ENCODE measurements around the gene CYP21A2.
A peak's percentile ranks its signal among the peaks of the same experiment; 100 is the strongest.
"Not testable (repeated sequence)": the region's sequence is repeated elsewhere in the genome, so short reads cannot be mapped to it uniquely, and the experiment has no call there.

CYP21A2 gene

DNA sequence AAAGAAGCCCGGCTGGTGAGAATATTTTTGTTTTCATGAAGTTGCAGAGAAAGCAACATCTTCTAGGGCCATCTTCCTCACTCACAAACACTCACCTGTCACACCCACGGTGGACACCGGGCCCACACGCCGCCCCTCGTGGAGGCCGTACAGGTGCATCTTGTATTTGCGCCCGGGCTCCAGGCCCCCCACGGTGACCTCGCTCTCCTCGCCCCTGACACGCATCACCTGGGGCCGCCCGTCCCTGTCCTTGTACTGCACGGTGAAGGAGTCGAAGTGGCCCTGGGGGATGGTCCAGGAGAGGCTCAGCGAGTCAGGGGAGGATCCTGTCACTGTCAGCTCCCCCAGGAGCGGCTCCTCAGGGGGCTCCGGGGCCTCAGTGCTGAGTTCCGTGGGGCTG, 17.5 kb downstream of the CYP21A2 start:
- not testable (repeated sequence) for DNase-seq (ENCODE audit: low spot score)

GRCh38 chr6:32056254-32056653, 18.0 kb downstream of the CYP21A2 start:
- DNase-seq (ENCODE audit: low spot score): no peak

GRCh38 chr6:32057966-32058365, 19.8 kb downstream of the CYP21A2 start:
- no peak for DNase-seq (ENCODE audit: low spot score)

DNA sequence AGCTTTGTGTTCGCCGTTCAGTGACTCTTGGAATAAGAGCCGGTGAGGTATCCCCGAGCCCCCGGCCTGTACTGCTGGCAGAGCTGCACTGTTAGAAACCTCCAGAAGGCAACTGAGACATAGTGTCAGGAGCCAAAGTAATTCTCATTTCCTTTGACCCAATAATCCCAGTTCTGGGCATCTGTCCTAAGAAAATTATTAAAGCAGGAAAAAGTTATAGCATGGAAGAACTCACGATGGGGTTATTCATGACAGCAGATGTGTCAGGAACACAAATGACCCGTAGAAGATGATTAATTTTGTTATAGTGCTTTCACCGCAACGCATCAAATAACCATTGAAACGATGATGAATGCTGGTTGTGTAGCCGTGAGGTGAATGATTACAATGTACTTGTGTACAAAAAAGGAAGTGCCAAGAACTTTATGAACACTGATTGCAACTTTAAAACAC, 20.3 kb downstream of the CYP21A2 start:
- DNase-seq (ENCODE audit: low spot score): no peak

DNA sequence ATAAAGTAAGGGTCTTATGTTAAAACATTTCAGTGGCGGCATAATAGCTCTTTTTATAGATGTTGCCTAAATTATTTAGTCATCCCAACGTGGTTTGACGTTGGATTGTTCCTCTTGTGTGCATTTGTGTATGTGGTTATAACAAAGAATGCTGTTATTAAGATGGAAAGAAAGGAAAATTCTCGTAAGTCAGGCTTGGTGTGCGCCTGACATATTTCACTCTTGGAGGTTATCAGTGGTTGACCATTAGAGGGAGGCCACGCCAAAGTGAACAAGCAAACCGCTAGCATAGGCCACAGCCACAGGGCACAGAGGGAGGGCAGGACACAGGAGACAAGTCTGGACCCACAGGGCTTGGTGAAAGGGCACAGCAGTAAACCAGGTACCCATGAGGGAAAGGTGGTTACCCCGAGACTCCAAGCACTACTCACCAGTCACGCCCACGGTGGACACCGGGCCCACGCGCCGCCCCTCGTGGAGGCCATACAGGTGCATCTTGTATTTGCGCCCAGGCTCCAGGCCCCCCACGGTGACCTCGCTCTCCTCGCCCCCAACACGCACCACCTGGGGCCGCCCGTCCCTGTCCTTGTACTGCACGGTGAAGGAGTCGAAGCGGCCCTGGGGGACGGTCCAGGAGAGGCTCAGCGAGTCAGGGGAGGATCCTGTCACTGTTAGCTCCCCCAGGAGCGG, 22.9 kb downstream of the CYP21A2 start:
- no peak for DNase-seq (ENCODE audit: low spot score)

DNA sequence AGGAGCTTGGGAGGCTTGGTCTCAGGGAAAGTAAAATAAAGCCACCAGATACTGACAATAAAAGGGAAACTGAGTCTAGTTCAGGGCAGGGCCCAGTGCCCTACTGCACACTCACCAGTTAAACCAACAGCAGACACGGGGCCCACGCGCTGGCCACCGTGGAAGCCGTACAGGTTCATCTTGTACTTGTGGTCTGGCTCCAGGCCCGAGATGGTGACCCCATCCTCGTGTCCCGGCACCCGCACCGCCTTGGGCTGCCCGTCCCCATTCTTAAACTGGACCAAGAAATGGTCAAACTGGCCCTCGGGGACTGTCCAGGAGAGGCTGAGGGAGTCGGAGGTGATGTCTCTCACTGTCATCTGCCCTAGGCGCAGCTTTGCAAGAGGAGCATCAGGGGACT, 26.5 kb downstream of the CYP21A2 start:
- DNase-seq (ENCODE audit: low spot score): no peak

DNA sequence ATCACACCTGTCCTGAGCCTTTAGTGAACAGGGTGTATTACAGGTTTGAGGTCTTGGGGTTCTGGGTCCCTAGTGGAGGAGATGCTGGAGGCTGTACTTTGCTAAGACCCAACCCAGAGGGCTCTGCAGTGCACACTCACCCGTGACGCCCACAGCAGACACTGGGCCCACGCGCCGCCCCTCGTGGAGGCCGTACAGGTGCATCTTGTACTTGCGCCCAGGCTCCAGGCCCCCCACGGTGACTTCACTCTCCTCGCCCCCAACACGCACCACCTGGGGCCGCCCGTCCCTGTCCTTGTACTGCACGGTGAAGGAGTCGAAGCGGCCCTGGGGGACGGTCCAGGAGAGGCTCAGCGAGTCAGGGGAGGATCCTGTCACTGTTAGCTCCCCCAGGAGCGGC, 29.3 kb downstream of the CYP21A2 start:
- DNase-seq (ENCODE audit: low spot score): not testable (repeated sequence)

GRCh38 chr6:32068315-32068714, 30.1 kb downstream of the CYP21A2 start:
- DNase-seq (ENCODE audit: low spot score): not testable (repeated sequence)

DNA sequence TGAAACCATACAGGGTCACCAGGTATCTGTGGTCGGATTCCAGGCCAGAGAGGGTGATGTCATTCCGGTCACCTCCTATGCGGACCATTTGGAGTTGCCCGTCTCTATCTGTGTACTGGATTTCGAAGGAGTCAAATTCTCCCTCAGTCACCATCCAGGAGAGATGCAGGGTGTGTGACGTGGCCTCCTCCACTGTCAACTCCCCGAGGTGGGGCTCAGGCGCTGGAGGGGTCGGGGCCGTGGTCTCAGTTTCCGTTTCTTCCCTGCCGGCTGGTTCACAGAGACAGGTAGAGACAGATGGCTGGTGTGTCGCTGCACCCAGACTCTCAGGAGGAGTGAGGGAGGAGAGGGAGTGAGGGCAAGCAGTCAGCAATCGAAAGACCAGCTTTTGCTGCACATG, 30.7 kb downstream of the CYP21A2 start:
- no peak for DNase-seq (ENCODE audit: low spot score)

- no peak for DNase-seq (ENCODE audit: low spot score)
These were observed 31.2 kb downstream of the CYP21A2 start for GRCh38 chr6:32069460-32069859.

DNA sequence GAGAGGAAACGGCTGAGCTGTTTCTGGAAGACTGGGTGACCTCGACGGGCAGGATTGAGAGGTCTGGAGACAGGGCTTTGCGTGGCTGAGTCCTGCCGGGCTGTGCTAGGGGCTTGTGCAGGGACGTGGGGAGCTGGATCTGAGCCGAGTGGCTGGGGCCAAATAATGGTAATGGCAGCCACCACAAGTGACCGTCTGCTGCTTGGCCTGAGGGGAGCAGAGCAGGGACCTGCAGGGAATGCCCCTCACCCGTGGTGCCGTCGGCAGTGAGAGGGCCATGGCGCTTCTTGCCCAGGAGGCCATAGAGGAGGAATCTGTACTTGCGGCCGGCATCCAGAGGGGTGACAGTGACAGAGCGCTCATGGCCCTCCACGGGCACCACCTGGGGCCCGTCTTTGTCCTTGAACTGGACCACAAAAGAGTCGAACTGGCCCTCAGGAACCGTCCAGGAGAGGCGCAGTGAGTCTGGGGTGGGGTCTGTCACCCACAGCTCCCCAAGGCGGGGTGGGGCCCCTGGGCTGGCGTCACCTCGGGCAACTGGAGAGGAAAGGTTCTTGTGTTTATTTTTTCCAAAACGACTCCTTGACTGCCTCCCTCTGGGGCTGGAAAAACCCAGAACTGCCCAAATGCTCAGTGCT, 31.8 kb downstream of the CYP21A2 start:
- DNase-seq (ENCODE audit: low spot score): no peak

DNA sequence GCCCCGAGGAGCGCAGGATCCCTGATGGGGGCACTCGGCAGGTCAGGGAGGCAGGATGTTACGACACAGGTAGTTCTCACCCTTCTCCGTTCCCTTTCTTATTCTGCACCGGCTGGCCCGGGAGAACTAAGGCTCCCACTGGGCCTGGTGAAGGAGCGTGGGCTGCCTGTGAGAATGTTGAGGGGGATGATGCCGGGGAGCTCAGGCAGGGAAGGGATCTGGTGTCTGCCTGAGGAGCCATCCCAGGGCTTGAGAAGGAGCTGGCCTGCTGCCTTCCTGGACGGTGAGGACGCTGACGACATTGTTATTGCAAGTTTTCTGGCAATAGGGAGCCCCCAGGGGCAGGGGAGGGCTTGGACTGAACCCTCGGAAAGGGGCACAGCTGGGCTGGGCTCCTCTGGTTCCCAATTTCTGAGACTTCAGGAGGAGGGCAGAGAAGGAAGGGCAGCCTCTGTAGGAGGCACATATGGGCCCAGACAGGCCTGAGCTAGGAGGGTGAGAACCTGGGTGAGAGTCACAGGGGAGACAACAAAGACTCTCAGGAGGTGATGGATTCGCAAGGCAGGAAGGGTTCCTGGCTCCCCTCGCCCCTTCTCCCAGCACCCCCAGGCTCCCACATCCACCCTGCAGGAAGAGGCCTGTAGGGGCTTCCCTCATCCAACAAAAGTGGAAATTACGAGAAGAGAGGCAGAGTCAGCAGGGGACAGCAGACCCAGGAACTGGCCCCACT, 32.8 kb downstream of the CYP21A2 start:
- no peak for DNase-seq (ENCODE audit: low spot score)

DNA sequence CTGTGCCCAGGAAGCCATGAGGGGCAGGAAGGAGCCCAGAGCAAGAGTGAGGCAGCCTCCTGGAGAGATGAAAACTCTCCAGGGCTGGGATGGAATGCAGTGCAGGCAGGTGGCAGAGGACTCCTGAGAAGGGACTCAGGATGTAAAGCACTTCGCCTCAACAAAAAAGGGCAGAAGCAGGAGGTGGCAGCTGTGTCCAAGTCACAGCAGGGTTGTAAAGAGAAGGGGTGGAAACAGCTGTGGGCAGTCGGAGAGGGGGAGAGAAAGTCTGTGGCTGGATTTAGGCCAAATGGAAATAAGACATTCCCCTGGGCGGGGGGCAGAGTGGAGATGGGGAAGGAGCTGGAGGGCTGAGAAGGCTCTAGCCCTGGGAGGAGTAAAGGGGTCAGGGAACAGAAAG, 34.9 kb downstream of the CYP21A2 start:
- DNase-seq (ENCODE audit: low spot score): no peak

DNA sequence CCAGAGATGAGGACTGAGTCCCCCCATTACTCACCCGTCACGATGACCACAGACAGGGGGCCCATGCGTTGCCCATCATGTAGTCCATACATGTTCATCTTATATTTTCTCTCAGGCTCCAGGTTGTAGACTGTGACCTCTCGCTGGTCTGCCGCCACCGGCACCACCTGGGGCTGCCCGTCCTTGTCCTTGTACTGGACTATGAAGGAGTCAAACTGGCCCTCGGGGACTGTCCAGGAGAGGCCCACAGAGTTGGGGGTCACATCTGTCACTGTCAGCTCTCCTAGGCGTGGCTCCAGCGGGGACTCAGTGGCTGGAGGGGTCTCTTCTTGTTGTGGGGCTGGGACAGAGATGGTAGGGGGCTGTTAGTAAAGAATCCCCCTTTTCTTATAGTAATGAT, 35.4 kb downstream of the CYP21A2 start:
- DNase-seq (ENCODE audit: low spot score): no peak

DNA sequence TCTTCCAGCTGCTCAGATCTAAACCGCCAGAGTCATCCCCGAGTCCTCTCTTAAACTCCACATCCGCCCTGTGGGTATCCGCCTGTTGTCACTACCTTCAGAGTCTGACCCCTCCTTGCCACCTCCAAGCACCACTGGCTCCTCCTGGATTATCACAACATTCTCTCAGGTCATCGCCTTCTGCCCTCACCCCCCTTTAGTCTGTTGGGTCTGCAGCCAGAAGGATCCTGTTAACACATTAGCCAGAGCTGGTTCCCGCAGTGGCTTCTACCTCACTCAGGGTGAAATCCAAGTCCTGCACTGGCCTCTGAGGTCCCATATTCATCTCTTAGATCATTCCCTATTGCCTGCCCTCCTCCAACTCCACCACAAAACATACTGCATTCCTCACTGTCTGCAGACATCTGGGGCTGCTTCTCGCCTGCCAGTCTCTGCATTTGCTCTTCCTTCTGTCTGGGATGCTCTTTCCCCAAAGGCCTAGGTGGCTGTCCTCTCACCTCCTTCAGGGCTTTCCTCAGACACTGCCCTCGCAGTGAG, 36.8 kb downstream of the CYP21A2 start:
- peak; percentile 70 for DNase-seq (ENCODE audit: low spot score)

DNA sequence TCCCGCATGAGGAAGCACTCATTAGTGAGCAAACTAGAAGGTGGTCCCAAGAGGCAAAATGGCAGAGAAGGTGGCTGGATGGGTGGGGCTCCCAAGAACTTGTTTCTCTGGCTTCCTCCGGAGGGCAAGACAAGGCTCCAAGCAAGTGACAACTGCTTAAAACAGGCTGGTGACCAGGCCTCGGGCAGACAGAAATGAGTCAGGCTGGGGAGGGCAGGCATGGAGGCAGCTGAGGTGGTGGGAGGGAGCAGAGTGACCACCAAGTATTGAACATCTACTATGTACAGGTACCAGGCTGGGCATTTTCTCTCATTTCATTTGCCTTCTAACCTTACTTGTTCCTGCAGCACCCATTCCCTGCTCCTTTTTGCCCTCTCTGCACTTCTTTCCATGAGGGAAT, 37.6 kb downstream of the CYP21A2 start:
- DNase-seq (ENCODE audit: low spot score): no peak

- peak; percentile 78 for DNase-seq (ENCODE audit: low spot score)
These were observed 38.1 kb downstream of the CYP21A2 start for GRCh38 chr6:32076321-32076809.

DNA sequence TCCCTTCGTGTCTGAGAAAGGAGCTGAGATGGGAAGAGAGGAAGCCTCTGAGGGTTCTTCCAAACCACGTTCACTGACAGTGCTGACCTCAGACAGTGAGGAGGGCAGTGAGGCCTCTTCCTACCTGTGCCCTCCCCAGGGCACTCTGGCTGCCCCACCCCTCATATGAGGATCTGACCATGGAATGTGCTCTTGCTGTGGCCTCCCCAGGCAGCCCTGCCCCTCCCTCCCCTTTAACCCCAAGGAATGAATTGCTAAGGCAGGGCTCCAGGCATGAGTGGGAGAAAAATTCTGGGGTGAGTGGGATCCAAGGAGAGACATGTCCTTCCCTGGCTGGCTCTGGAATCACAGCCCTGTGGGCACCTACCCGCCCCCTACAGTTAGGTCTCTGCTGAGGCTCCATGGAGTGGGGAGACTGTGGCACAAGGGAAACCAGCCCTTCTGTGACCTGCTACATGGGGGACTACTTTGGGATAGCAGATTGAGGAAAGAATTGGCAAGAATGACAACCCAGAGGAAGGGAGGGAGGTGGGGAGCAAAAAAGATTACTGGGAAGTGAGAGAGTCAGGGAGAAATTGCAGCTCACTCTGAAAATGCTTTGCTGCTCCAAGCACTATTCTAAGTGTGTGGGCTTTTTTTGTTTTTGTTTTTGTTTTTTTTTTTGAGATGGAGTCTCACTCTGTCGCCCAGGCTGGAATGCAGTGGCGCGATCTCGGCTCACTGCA, 41.5 kb downstream of the CYP21A2 start:
- no peak for DNase-seq (ENCODE audit: low spot score)

GRCh38 chr6:32081168-32081990, 43.2 kb downstream of the CYP21A2 start:
- peak; percentile 97 for DNase-seq (ENCODE audit: low spot score)

DNA sequence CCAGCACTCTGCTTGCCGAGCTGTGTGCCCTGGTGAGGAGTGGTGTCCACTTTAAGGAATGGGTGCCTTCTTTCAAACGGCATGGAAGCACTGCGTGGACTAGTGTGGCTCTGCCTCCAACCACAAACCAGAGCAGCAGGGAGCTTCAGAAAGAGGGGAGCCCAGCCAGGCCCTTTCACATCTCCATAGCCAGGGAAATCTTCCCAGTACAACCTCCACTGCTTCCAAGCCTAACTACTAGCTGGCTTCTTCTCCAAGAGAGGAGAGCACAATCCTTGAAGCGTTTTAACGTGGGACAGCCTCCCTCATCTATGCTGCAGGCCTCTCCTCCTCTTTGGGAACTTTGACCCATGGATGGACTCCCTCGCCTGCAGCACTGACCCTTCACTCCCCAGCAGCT, 44.3 kb downstream of the CYP21A2 start:
- DNase-seq (ENCODE audit: low spot score): no peak

DNA sequence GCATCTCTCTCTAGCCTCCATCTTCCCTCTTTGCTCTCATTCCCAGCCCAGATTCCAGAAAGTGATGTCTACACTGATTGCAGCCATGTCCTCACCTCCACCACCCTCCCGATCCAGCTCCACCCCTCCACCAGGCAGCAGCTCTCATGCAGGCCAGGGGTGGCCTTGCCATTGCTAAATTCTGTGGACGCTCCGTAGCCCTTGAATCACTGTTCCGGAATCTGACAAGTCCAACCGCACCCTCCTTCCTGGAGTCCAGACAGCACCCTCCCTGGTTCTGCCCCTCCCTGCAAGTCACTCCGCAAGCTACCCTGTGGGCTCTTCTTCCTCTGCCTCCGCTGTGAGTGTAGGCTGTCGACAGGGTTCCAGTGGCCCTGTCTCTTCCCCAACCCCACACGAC, 44.7 kb downstream of the CYP21A2 start:
- peak; percentile 95 for DNase-seq (ENCODE audit: low spot score)
